ENCODE measurements around the gene AIP.

Gene AIP

DNA sequence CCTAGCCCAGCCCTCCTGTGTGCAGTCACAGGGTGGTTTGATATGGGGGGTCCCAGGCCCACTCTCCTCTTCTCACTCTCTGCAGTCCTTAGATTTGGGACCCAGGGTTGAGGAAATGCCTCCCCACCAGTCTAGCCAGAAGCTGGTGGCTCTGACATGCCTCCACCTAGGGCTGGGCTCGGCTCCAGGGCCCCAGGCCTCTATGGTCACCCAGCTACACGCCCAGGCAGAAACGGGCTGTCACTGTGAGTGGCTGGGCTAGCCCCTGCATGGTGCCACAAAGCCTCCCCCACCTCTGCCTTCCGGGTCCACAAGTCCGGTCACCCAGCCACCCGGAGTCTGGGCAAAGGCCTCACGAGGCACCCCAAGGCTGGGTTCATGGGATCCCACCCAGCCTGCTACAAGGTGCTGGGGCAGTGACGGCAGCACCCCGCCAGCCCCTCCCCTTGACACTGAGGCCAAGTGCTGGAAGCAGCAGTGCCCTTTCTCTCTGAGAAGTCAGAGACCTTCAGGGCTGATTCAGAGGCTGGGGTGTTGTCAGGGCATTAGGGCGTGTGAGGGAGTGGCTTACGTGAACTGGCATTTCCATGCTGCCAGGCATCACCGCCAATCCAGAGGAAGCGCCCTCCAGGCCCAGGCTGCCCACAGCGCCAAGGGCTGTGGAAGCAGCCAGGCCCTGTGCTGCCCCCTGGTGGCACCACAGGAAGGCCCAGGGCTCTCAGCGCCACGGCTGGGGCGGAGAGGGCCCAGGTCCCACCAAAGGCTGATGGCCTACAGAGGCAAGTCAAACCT lies 23.0 kb downstream of the AIP start (continued):
- TF ChIP-seq ZNF654 (tag by site-specific recombination; IDR thresholded peaks at IDR 0.05; ENCODE audit: low read depth) (peak; percentile 35), ZNF785 (tag by site-specific recombination; IDR thresholded peaks at IDR 0.05) (no peak), ZFP69B (tag by site-specific recombination; IDR thresholded peaks at IDR 0.05) (peak; percentile 72; the same call in 1 of the 2 replicates), ZNF473 (tag by site-specific recombination; IDR thresholded peaks at IDR 0.05) (no peak)

DNA sequence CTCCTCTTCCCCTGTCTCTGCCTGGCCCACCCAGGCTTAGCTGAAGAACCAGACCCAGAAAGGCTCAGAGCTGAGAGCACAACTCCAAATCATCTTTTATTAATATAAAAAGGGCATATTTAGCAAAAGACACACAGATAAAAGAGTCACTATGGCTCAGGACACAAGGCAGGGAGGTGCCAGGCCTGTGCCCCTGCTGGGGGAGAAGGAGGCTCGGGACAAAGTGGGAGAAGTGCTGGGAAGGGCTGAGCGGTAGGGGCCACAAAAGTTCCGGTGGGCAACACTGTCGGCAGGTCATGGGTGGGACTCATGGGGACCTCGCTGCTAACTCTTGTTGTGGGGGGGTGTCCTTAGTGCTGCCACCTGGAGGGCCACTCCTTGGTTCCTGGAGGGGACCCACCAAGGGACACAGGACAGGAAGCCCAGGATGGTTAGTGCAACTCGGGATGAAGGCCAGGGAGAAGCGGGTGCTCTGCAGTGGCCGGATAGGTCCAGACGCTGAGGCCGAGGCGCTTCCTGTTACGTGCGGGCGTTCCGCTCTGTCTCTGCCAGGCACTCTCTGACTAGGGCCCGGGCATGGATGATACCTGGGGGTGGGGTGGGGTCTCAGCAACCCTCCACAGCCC lies 23.7 kb downstream of the AIP start:
- peaks cover 0 to 22% of the 10 kb centered on the region in 2 experiments; a peak in 1 of 3 replicates for H3K36me3 ChIP-seq (ENCODE audit: control insufficient read depth in 2 of 2, insufficient read depth in 1 of 2, low read length in 2 of 2)
- H3K4me1 ChIP-seq (ENCODE audit: control insufficient read depth, insufficient read depth, low read length) = no peaks in the 10 kb centered on the region
- no peak overlapping the region for H3K27ac ChIP-seq (ENCODE audit: extremely low read depth, low read depth, low read length)
- no peak for TF ChIP-seq ZNF777 (tag by site-specific recombination; IDR thresholded peaks at IDR 0.05; ENCODE audit: borderline replicate concordance)
- no peak for TF ChIP-seq SP7 (tag by site-specific recombination; IDR thresholded peaks at IDR 0.05)
- TF ChIP-seq, protein P1, sequence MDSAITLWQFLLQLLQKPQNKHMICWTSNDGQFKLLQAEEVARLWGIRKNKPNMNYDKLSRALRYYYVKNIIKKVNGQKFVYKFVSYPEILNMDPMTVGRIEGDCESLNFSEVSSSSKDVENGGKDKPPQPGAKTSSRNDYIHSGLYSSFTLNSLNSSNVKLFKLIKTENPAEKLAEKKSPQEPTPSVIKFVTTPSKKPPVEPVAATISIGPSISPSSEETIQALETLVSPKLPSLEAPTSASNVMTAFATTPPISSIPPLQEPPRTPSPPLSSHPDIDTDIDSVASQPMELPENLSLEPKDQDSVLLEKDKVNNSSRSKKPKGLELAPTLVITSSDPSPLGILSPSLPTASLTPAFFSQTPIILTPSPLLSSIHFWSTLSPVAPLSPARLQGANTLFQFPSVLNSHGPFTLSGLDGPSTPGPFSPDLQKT (IDR thresholded peaks at IDR 0.05; ENCODE audit: borderline replicate concordance, low read depth, low read length) = no peak
- CTCF ChIA-PET = interaction anchor here (0.6 to 1.7 kb wide), 7 partner anchors 12 to 260 kb away, joined by 3 to 7 read pairs (median 4); partner anchors contain the start of genes PPP1CA and RAD9A
- POLR2A ChIA-PET = no interaction called here
- H3K9me3 ChIP-seq (ENCODE audit: control insufficient read depth, insufficient read depth, low read depth, low read length) = no peaks in the 10 kb centered on the region
- no peak overlapping the region for H3K4me3 ChIP-seq (ENCODE audit: low read depth, low read length)

DNA sequence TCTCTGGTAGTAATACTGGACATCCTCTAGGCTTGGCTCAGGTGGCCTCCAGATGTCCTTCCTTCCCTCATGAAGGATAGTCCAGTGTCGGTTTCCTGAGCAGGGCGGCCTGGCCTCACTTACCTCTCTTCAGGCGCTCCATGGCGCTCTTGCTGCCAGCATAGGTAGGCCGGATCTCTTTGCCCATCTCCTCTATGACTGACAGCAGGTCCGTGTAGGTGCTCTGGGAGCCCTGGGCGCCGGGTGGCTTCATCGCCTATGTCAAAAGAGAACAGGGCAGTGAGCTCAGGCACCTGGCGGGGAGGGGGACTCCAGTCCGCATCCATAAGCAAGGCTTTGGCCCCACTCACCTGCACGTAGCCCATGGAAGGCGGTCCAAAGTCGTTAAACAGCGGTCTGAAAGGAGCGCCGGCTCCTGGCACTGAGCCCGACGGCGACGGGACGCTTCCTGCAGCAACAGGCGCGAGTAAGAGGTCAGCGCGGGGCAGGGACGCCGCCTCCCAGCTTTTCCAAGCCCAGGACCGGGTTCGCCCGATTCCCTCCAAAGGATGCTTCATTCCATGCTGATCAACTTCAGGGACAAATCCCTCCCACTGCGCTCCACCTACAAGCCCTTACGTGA lies 24.5 kb downstream of the AIP start:
- TF ChIP-seq SCRT1 (tag by site-specific recombination; IDR thresholded peaks at IDR 0.05; ENCODE audit: borderline replicate concordance) (0 out of 2 replicates have a peak, but pooled peaks have one; percentile 14), SCRT2 (tag by site-specific recombination; IDR thresholded peaks at IDR 0.05) (peak; percentile 88), ZBTB17 (tag by site-specific recombination; IDR thresholded peaks at IDR 0.05) (0 out of 2 replicates have a peak, but pooled peaks have one; percentile 31), ZNF600 (tag by site-specific recombination; IDR thresholded peaks at IDR 0.05) (no peak), ZNF175 (tag by site-specific recombination; IDR thresholded peaks at IDR 0.05) (no peak), BCL11A (tag by site-specific recombination; IDR thresholded peaks at IDR 0.05; ENCODE audit: low read depth) (peak; percentile 61; the same call in 1 of the 2 replicates), ZNF391 (tag by site-specific recombination; IDR thresholded peaks at IDR 0.05; ENCODE audit: borderline replicate concordance, low read depth) (peak; percentile 50; the same call in 1 of the 2 replicates), GLI4 (tag by site-specific recombination; IDR thresholded peaks at IDR 0.05) (0 out of 2 replicates have a peak, but pooled peaks have one; percentile 22), WT1 (tag by site-specific recombination; IDR thresholded peaks at IDR 0.05) (no peak), ZNF335 (tag by site-specific recombination; conservative IDR thresholded peaks at IDR 0.05) (no peak), ZNF10 (tag by site-specific recombination; IDR thresholded peaks at IDR 0.05) (0 out of 2 replicates have a peak, but pooled peaks have one; percentile 23), KLF16 (tag by site-specific recombination; IDR thresholded peaks at IDR 0.05) (0 out of 2 replicates have a peak, but pooled peaks have one; percentile 37), ZNF837 (tag by site-specific recombination; IDR thresholded peaks at IDR 0.05) (no peak), ZBTB48 (tag by site-specific recombination; IDR thresholded peaks at IDR 0.05) (no peak; the same call in 1 of the 2 replicates)
- TF ChIP-seq, protein P2, sequence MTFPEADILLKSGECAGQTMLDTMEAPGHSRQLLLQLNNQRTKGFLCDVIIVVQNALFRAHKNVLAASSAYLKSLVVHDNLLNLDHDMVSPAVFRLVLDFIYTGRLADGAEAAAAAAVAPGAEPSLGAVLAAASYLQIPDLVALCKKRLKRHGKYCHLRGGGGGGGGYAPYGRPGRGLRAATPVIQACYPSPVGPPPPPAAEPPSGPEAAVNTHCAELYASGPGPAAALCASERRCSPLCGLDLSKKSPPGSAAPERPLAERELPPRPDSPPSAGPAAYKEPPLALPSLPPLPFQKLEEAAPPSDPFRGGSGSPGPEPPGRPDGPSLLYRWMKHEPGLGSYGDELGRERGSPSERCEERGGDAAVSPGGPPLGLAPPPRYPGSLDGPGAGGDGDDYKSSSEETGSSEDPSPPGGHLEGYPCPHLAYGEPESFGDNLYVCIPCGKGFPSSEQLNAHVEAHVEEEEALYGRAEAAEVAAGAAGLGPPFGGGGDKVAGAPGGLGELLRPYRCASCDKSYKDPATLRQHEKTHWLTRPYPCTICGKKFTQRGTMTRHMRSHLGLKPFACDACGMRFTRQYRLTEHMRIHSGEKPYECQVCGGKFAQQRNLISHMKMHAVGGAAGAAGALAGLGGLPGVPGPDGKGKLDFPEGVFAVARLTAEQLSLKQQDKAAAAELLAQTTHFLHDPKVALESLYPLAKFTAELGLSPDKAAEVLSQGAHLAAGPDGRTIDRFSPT (tag by site-specific recombination; IDR thresholded peaks at IDR 0.05) = no peak
- TF ChIP-seq, protein P3, sequence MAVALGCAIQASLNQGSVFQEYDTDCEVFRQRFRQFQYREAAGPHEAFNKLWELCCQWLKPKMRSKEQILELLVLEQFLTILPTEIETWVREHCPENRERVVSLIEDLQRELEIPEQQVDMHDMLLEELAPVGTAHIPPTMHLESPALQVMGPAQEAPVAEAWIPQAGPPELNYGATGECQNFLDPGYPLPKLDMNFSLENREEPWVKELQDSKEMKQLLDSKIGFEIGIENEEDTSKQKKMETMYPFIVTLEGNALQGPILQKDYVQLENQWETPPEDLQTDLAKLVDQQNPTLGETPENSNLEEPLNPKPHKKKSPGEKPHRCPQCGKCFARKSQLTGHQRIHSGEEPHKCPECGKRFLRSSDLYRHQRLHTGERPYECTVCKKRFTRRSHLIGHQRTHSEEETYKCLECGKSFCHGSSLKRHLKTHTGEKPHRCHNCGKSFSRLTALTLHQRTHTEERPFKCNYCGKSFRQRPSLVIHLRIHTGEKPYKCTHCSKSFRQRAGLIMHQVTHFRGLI (tag by site-specific recombination; IDR thresholded peaks at IDR 0.05) = 0 out of 2 replicates have a peak, but pooled peaks have one; percentile 14
- Histone ChIP-seq H3K36me3 (ENCODE audit: control insufficient read depth in 2 of 2, insufficient read depth in 1 of 2, low read length in 2 of 2) (peaks cover 0 to 13% of the 10 kb centered on the region in 2 experiments; a peak in 1 of 3 replicates), H3K4me1 (ENCODE audit: control insufficient read depth, insufficient read depth, low read length) (no peaks in the 10 kb centered on the region), H3K4me3 (ENCODE audit: low read depth, low read length) (peak overlapping the region; percentile 67), H3K9me3 (ENCODE audit: control insufficient read depth, insufficient read depth, low read depth, low read length) (no peaks in the 10 kb centered on the region), H3K27ac (ENCODE audit: extremely low read depth, low read depth, low read length) (peak overlapping the region; percentile 43; the same call in 1 of the 2 replicates)
- POLR2A ChIA-PET = no interaction called here
- CTCF ChIA-PET = no interaction called here

Data from HEK293 (cell line).